ENCODE results near the gene BCL2L11.

- TF ChIP-seq CTCF (IDR thresholded peaks at IDR 0.05 in 4 of 5, conservative IDR thresholded peaks at IDR 0.05 in 1 of 5) = peak in 1 of 5 experiments; percentile 16
- TF ChIP-seq POLR2A (IDR thresholded peaks at IDR 0.05) = peak in 1 of 2 donors; percentile 98
Observed at GRCh38 chr2:111122631-111123421, 2.1 kb downstream of the BCL2L11 start.

Data from gastrocnemius medialis (tissue), 4 donors.